GM21367 (cell line): Measurements from ENCODE around the gene RPN2.

Experiments used
- ATAC-seq: cut with Tn5 transposase; IDR thresholded peaks from one replicate; pipeline ENCODE4 v1.9.1; 2021; ENCODE audit not compliant: unreplicated experiment

The RPN2 gene

GRCh38 chr20:37261714-37262113 lies 82.6 kb downstream of the RPN2 start, which contains the start of gene GHRH:
Gene GHRH (minus strand): TSS chr20:37261814. CDS start chr20:37256889, 4,925 bp downstream.
- no peak for ATAC-seq

- no peak for ATAC-seq
Measured at GRCh38 chr20:37262505-37262904, 83.4 kb downstream of the RPN2 start.

GRCh38 chr20:37263686-37264085 lies 84.6 kb downstream of the RPN2 start:
- ATAC-seq, result no peak

- ATAC-seq, result no peak
Measured at GRCh38 chr20:37265152-37265551, 86.0 kb downstream of the RPN2 start.

GRCh38 chr20:37266940-37267666 lies 88.0 kb downstream of the RPN2 start:
- no peak for ATAC-seq

- no peak for ATAC-seq
Measured at GRCh38 chr20:37267667-37268313, 88.7 kb downstream of the RPN2 start.

GRCh38 chr20:37270576-37271420 lies 91.7 kb downstream of the RPN2 start:
- peak; percentile 44 for ATAC-seq

- ATAC-seq, result no peak
Measured at GRCh38 chr20:37271421-37271768, 92.3 kb downstream of the RPN2 start.

GRCh38 chr20:37273988-37274387 lies 94.9 kb downstream of the RPN2 start:
- no peak for ATAC-seq

GRCh38 chr20:37274851-37275524 lies 95.9 kb downstream of the RPN2 start:
- no peak for ATAC-seq

- ATAC-seq, result no peak
Measured at GRCh38 chr20:37276494-37277252, 97.5 kb downstream of the RPN2 start.

- no peak for ATAC-seq
Measured at GRCh38 chr20:37277253-37277593, 98.1 kb downstream of the RPN2 start.

GRCh38 chr20:37278966-37279590 lies 99.9 kb downstream of the RPN2 start:
- ATAC-seq, result no peak

- ATAC-seq, result no peak
Measured at GRCh38 chr20:37279820-37280219, 100.7 kb downstream of the RPN2 start.

- ATAC-seq, result no peak
Measured at GRCh38 chr20:37280403-37280802, 101.3 kb downstream of the RPN2 start.

GRCh38 chr20:37282556-37282955 lies 103.4 kb downstream of the RPN2 start:
- no peak for ATAC-seq

- ATAC-seq, result no peak
Measured at GRCh38 chr20:37283530-37284195, 104.5 kb downstream of the RPN2 start.

GRCh38 chr20:37284691-37285161 lies 105.6 kb downstream of the RPN2 start:
- no peak for ATAC-seq

GRCh38 chr20:37285664-37286374 lies 106.7 kb downstream of the RPN2 start:
- no peak for ATAC-seq
